GM15510 (cell line): ENCODE results near the gene PFKL.

ENCODE experiments used
- POLR2A ChIP-seq: IDR thresholded peaks from 3 replicates; pipeline ENCODE4 v1.6.1; 2011; ENCODE audit warnings: borderline replicate concordance; ENCODE audit not compliant: insufficient read length; ENCODE audit errors: extremely low read depth

The PFKL gene

GRCh38 chr21:44314561-44314960 is 14.7 kb downstream of the PFKL start:
- TF ChIP-seq POLR2A: no peak

- TF ChIP-seq POLR2A: no peak
Measured at GRCh38 chr21:44315691-44316203, 15.9 kb downstream of the PFKL start.

DNA sequence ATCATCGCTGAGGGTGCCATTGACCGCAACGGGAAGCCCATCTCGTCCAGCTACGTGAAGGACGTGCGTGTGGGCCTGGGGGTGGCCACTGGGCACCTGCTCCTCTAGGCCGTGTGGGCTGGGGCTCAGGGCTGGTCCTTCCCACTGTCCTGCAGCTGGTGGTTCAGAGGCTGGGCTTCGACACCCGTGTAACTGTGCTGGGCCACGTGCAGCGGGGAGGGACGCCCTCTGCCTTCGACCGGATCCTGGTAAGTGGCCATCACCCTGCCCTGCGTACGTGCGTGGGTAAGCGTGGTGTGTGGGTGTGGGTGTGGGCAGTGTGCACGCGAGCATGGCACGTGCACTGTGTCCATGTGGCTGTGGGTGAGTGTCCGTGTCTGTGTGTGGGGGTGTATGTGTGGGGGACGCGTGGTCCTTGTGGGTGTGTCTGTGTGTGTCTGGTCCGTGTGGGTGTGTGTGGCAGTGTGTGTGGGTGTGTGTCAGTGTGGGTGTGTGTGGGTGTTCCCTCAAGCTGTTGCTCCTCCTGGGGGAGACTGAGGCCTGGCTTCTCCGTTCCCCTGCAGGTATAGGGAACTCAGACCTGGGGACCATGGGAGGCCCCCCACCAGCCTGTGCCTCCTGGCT is 16.5 kb downstream of the PFKL start:
- no peak for TF ChIP-seq POLR2A

- no peak for TF ChIP-seq POLR2A
Measured at GRCh38 chr21:44317241-44317782, 17.5 kb downstream of the PFKL start.

DNA sequence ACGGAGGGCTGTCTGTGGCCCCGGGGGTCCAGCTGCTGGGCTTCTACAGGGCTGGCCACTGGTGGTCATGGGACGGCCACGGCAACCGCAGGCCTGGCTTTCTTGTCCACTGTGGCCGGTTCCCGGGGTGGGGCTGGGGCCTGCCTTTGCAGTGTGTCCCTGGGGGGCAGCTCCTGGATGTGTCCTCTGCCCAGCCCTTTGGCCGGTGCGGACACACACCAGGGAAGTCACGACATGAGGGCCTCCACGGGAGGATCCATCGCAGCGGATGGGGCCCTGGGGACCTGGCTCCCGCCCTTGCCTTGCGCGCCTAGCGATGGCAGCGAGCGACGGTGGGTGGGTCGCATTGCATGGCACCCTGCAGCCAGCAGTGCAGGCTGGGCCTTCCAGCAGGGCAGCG is 18.0 kb downstream of the PFKL start:
- no peak for TF ChIP-seq POLR2A

GRCh38 chr21:44318489-44319285 is 18.8 kb downstream of the PFKL start:
- TF ChIP-seq POLR2A: no peak

GRCh38 chr21:44319407-44320065 is 19.7 kb downstream of the PFKL start:
- TF ChIP-seq POLR2A: no peak

DNA sequence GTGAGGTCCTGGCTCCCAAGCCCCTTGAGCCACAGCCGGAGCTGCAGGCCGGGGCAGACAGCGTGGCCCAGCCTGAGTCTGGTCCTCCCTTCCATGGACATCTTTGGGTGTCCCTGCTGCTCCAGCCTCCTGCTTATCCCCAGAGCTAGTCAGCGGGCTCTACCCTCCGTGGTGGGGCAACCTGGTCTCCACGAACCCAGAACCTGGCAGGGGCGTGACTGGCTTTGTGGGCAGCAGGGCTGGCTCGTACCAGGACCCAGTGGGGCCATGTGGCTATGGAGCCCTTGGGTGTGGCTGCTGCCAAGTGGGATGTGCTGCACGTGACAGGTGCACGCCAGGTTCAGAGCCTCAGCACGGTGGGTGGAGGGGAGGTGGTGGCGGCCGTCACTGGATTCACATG is 21.0 kb downstream of the PFKL start:
- no peak for TF ChIP-seq POLR2A

GRCh38 chr21:44321846-44322450 is 22.1 kb downstream of the PFKL start:
- no peak for TF ChIP-seq POLR2A

- no peak for TF ChIP-seq POLR2A
Measured at GRCh38 chr21:44322621-44323325, 22.9 kb downstream of the PFKL start.

DNA sequence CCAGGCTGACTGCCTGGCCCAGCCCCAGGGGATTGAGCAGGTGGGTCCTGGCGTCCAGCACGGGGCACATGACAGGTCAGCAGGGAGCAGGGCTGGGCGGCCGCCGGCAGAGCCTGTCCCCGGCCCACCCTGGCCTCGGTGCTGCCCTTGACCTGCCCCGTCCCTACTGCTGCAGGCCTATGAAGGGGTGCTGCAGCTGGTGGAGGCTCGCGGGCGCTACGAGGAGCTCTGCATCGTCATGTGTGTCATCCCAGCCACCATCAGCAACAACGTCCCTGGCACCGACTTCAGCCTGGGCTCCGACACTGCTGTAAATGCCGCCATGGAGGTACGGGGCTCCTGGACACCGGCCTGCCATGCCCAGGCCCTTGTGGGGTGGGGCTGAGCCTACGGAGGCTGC is 23.7 kb downstream of the PFKL start:
- TF ChIP-seq POLR2A: no peak

- no peak for TF ChIP-seq POLR2A
Measured at GRCh38 chr21:44324106-44324853, 24.4 kb downstream of the PFKL start.

DNA sequence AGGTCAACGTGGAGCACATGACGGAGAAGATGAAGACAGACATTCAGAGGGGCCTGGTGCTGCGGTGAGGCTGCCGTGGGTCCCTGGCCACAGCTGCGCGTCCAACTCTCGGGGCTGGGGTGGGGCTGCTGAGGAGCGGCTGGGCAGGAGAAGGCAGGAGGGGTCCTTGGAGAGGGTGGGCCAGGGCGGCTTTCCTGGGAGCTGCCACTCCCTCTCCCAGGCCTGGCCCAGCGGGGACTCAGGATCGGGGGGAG is 24.9 kb downstream of the PFKL start:
- TF ChIP-seq POLR2A: no peak

GRCh38 chr21:44325386-44326271 is 25.8 kb downstream of the PFKL start:
- no peak for TF ChIP-seq POLR2A

DNA sequence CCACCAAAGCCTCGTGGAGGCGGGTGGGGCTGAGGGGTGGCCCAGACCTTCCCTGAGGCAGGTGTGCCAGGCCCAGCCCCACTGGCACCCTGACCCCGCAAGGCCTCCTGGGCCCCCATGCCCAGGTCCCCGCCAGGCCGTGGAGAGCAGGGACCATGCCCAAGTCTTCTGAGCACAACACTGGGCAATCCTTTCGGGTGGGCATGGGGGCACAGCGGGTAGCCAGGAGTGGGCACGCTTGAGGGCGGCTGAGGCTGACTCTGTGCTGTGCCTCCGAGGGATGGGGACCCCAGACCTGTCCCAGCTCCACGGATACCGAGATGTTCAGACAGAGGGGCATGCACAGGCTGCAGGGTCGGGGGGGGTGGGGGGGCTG is 26.4 kb downstream of the PFKL start:
- no peak for TF ChIP-seq POLR2A
